Parathyroid adenoma (tissue), 2 donors: ENCODE data around the gene ARHGAP23.

Experiments used
- H2AFZ ChIP-seq: fragments of 300-600 bp; sonication (generic); one replicate; pipeline ENCODE4 v1.7.0; 2017; ENCODE audit warnings: antibody characterized with exemption, mild to moderate bottlenecking
- H3K27ac ChIP-seq: fragments of 300-600 bp; sonication (generic); one replicate; pipeline ENCODE4 v1.7.0; 2017
- H3K27me3 ChIP-seq: fragments of 300-600 bp; sonication (generic); one replicate; pipeline ENCODE4 v1.7.0; 2017; ENCODE audit warnings: low read length; ENCODE audit not compliant: control insufficient read depth, insufficient read depth
- H3K36me3 ChIP-seq: fragments of 300-600 bp; sonication (generic); one replicate; pipeline ENCODE4 v1.7.0; 2017; ENCODE audit warnings: low read length; ENCODE audit not compliant: control insufficient read depth, insufficient read depth
- H3K4me1 ChIP-seq: fragments of 300-600 bp; sonication (generic); one replicate; pipeline ENCODE4 v1.7.0; 2017; ENCODE audit warnings: control low read depth
- H3K4me2 ChIP-seq: fragments of 300-600 bp; sonication (generic); one replicate; pipeline ENCODE4 v1.7.0; 2017; ENCODE audit warnings: low read length
- H3K4me3 ChIP-seq: fragments of 300-600 bp; sonication (generic); one replicate; pipeline ENCODE4 v1.7.0; 2017; ENCODE audit warnings: low read depth, low read length
- H3K79me2 ChIP-seq: fragments of 300-600 bp; sonication (generic); one replicate; pipeline ENCODE4 v1.7.0; 2017; ENCODE audit warnings: control low read depth
- H3K9ac ChIP-seq: fragments of 300-600 bp; sonication (generic); one replicate; pipeline ENCODE4 v1.7.0; 2017; ENCODE audit warnings: mild to moderate bottlenecking
- H3K9me3 ChIP-seq: fragments of 300-600 bp; sonication (generic); one replicate; pipeline ENCODE4 v1.7.0; 2017; ENCODE audit warnings: low read length; ENCODE audit not compliant: control insufficient read depth
- CTCF ChIP-seq: fragments of 300-600 bp; sonication (generic); IDR thresholded peaks from one replicate; pipeline ENCODE4 v1.7.0; 2017; ENCODE audit warnings: antibody characterized with exemption, mild to moderate bottlenecking
- donor health status: primary hyperparathyroidism.

The ARHGAP23 gene

GRCh38 chr17:38545531-38546225 lies 117.4 kb downstream of the ARHGAP23 start:
- Histone ChIP-seq H3K79me2 (no peaks in the 10 kb centered on the region), H3K27ac (no peak overlapping the region), H3K27me3 (no peaks in the 10 kb centered on the region), H3K4me3 (no peak overlapping the region), H3K9ac (no peak overlapping the region), H3K4me2 (no peak overlapping the region), H3K4me1 (no peaks in the 10 kb centered on the region), H3K9me3 (no peaks in the 10 kb centered on the region), H2AFZ (no peak overlapping the region), H3K36me3 (no peaks in the 10 kb centered on the region)
- TF ChIP-seq CTCF = no peak

DNA sequence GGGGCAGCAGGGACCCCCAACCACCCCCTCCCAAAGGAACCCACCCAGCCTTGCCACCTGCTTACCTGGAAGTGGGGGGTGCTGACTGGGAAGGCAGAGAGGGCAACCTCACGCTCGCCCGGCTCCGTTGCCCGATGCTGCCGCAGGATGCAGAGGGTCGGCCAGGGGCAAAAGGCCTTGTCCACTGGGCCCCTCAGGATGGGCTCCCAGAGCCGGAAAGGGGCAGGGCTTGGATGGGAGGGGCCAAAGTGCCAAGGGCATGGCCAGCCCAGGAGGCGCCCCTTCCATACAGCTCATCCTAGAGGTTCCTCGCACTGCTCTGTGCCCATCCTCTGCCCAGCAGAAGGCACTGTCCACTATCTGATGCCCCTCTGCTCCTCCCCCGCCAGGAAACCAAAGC lies 118.1 kb downstream of the ARHGAP23 start:
- no peak overlapping the region for H2AFZ ChIP-seq
- H3K4me2 ChIP-seq = no peak overlapping the region
- no peaks in the 10 kb centered on the region for H3K36me3 ChIP-seq
- no peaks in the 10 kb centered on the region for H3K4me1 ChIP-seq
- H3K79me2 ChIP-seq = no peaks in the 10 kb centered on the region
- no peak for TF ChIP-seq CTCF
- H3K27me3 ChIP-seq = no peaks in the 10 kb centered on the region
- no peaks in the 10 kb centered on the region for H3K9me3 ChIP-seq
- no peak overlapping the region for H3K4me3 ChIP-seq
- H3K27ac ChIP-seq = no peak overlapping the region
- H3K9ac ChIP-seq = no peak overlapping the region

DNA sequence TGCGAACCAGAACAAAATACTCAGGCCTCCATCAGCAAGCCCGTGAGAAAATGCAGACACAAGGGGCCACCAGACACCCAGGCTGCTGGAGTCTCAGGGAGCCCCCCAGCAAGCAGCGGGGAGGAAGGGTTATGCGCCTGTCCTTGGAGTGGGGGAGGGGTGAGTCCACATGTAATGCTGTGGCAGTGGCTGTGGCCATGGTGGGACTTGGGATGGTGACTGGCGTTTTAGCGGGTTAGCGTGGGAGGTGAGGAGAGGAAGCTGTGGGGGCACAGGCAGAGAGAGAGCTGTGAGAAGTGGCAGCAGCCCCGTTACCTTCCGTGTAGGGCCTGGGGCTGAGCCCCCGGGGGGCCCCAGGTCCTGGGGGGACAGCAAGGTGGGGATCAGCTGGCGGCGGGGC lies 119.2 kb downstream of the ARHGAP23 start:
- Histone ChIP-seq H3K36me3 (no peaks in the 10 kb centered on the region), H3K27ac (no peak overlapping the region), H3K79me2 (no peaks in the 10 kb centered on the region), H3K27me3 (no peaks in the 10 kb centered on the region), H2AFZ (no peak overlapping the region), H3K9me3 (no peaks in the 10 kb centered on the region), H3K9ac (no peak overlapping the region), H3K4me3 (no peak overlapping the region), H3K4me1 (no peaks in the 10 kb centered on the region), H3K4me2 (no peak overlapping the region)
- TF ChIP-seq CTCF = no peak

DNA sequence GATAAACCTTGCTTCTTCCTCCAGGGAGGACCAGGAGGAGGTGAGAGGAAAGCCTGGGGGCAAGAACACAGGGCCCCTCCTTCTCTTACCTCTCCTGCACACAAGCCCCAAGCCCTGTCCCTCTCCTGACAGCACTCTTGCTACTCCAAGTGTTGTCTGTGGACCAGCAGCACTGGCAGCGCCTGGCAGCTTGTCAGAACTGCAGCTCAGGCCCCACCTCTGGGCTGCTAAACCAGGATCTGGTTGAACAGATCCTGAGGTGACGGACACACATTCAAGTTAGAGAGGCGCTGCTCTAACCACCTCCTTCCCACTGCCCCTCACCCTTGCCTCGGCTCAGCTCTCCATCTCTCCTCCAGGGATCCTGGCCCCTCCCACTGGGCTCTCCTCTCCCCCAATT lies 121.0 kb downstream of the ARHGAP23 start:
- peaks cover 3% of the 10 kb centered on the region for H3K4me1 ChIP-seq

More for the DNA sequence above, 121.0 kb downstream of the ARHGAP23 start:
- H3K4me3 ChIP-seq = no peak overlapping the region
- no peak overlapping the region for H3K9ac ChIP-seq
- TF ChIP-seq CTCF = no peak
- no peaks in the 10 kb centered on the region for H3K9me3 ChIP-seq
- H3K27me3 ChIP-seq = no peaks in the 10 kb centered on the region
- H3K27ac ChIP-seq = no peak overlapping the region
- H3K36me3 ChIP-seq = no peaks in the 10 kb centered on the region
- H3K79me2 ChIP-seq = no peaks in the 10 kb centered on the region
- no peak overlapping the region for H2AFZ ChIP-seq
- H3K4me2 ChIP-seq = no peak overlapping the region
